K562 (cell line): ENCODE measurements around the gene CREB3L4. TPM values are rescaled to one million over a fixed set of nuclear protein-coding genes. Genes with fewer than 3 reads are reported as not detected.
A peak's percentile ranks its signal among the peaks of the same experiment; 100 is the strongest.

ENCODE experiments used
- CTCF ChIP-seq, 3 experiments: IDR thresholded peaks in 2 of 3; conservative IDR thresholded peaks in 1 of 3; 2 replicates each; pipeline ENCODE4 v1.5.1; 2011 to 2012; ENCODE audit warnings: low read length in 3 of 3, mild to moderate bottlenecking in 3 of 3, control low read depth in 2 of 3, improper control_type of control experiment in 1 of 3, inconsistent platforms in 1 of 3, low read depth in 1 of 3, mixed read lengths in 1 of 3, moderate library complexity in 1 of 3; ENCODE audit not compliant: insufficient read depth in 2 of 3
- ELF1 ChIP-seq: fragments of 200-800 bp; sonication (Bioruptor generic); IDR thresholded peaks from 2 replicates; pipeline ENCODE4 v1.6.1; 2016; ENCODE audit warnings: missing genetic modification characterization, missing compliant biosample characterization
- FOXJ2 ChIP-seq: fragments of 200-800 bp; sonication (Bioruptor generic); IDR thresholded peaks from 2 replicates; pipeline ENCODE4 v1.6.1; 2016; ENCODE audit warnings: missing genetic modification characterization, missing compliant biosample characterization
- L3MBTL2 ChIP-seq: fragments of 450-650 bp; IDR thresholded peaks from 2 replicates; pipeline ENCODE4 v1.6.1; 2016; ENCODE audit warnings: mild to moderate bottlenecking, moderate library complexity
- MBD2 ChIP-seq: sonication (generic); IDR thresholded peaks from 2 replicates; pipeline ENCODE4 v1.6.1; 2016; ENCODE audit warnings: low read depth, borderline replicate concordance
- NR3C1 ChIP-seq: sonication (generic); formaldehyde crosslinking; IDR thresholded peaks from 2 replicates; pipeline ENCODE4 v1.8.1; 2022; ENCODE audit warnings: missing genetic modification reagents
- POU5F1 ChIP-seq: fragments of 150-350 bp; IDR thresholded peaks from 2 replicates; pipeline ENCODE4 v1.6.1; 2014; ENCODE audit warnings: borderline replicate concordance, low read length, low read depth, mild to moderate bottlenecking; ENCODE audit not compliant: partially characterized antibody
- RBM17 ChIP-seq: fragments of 200-400 bp; formaldehyde crosslinking; IDR thresholded peaks from 2 replicates; pipeline ENCODE4 v1.6.1; 2017; ENCODE audit warnings: low read depth, mild to moderate bottlenecking, low read length, borderline replicate concordance
- SUPT5H ChIP-seq: fragments of 450-650 bp; IDR thresholded peaks from 2 replicates; pipeline ENCODE4 v1.6.1; 2016
- TAF9B ChIP-seq: fragments of 450-650 bp; IDR thresholded peaks from 2 replicates; pipeline ENCODE4 v1.6.1; 2018; ENCODE audit warnings: mild to moderate bottlenecking; ENCODE audit not compliant: partially characterized antibody
- ZNF212 ChIP-seq: fragments of 450-650 bp; formaldehyde crosslinking; IDR thresholded peaks from 2 replicates; pipeline ENCODE4 v1.4.0; 2020; ENCODE audit warnings: mild to moderate bottlenecking
- ZNF347 ChIP-seq: fragments of 450-650 bp; formaldehyde crosslinking; IDR thresholded peaks from 2 replicates; pipeline ENCODE4 v1.4.0; 2020; ENCODE audit warnings: low read depth, mild to moderate bottlenecking, moderate library complexity
- ZNF79 ChIP-seq: fragments of 250-450 bp; sonication (Bioruptor Pico); IDR thresholded peaks from 2 replicates; pipeline ENCODE4 v1.4.0; 2020; ENCODE audit warnings: low read depth, mild to moderate bottlenecking, moderate library complexity
- polyA plus RNA-seq, 8 experiments: library from polyadenylated mRNA; depleted of rRNA in 4 of 8; stranded (reverse) in 5 of 8; unstranded in 3 of 8; fragments of >200 nt; fragmentation: Nextera tagmentation in 2 of 8; fragmentation: Illumina TruSeq in 1 of 8; extraction: Ambion mirVana in 2 of 8; extraction: Trizol in 1 of 8; gene quantifications; 2 replicates each; pipeline versions ENCODE4 v1.2.1 to v1.2.3, GENCODE V29; 2011 to 2014; ENCODE audit warnings: inconsistent platforms in 1 of 8, missing spikeins in 1 of 8
- total RNA-seq, 7 experiments: library from RNA; depleted of rRNA in 6 of 7; stranded (reverse); fragments of >200 nt in 6 of 7; fragmentation: Illumina TruSeq in 2 of 7; extraction: Trizol in 2 of 7; gene quantifications; 2 replicates each; pipeline versions ENCODE4 v1.2.1 to v1.2.3, GENCODE V29; 2011 to 2021; ENCODE audit warnings: low replicate concordance in 1 of 7
- TF ChIP-seq, protein P1 (sequence below): fragments of 150-350 bp; conservative IDR thresholded peaks from 2 replicates; pipeline ENCODE4 v1.6.1; 2014; ENCODE audit warnings: low read length
- TF ChIP-seq, protein P2 (sequence below): fragments of 250-450 bp; sonication (Bioruptor Pico); IDR thresholded peaks from 2 replicates; pipeline ENCODE4 v1.8.0; 2021; ENCODE audit warnings: borderline replicate concordance, mild to moderate bottlenecking, moderate library complexity; ENCODE audit not compliant: poor library complexity, severe bottlenecking

Gene CREB3L4
- total and polyA plus RNA-seq, 9 of the 15 experiments (the other 6 are each of a cell fraction or from before 2014, with no cell fraction given): 9.9 to 18.6 (median 13.9) TPM

- TF ChIP-seq, protein P1, sequence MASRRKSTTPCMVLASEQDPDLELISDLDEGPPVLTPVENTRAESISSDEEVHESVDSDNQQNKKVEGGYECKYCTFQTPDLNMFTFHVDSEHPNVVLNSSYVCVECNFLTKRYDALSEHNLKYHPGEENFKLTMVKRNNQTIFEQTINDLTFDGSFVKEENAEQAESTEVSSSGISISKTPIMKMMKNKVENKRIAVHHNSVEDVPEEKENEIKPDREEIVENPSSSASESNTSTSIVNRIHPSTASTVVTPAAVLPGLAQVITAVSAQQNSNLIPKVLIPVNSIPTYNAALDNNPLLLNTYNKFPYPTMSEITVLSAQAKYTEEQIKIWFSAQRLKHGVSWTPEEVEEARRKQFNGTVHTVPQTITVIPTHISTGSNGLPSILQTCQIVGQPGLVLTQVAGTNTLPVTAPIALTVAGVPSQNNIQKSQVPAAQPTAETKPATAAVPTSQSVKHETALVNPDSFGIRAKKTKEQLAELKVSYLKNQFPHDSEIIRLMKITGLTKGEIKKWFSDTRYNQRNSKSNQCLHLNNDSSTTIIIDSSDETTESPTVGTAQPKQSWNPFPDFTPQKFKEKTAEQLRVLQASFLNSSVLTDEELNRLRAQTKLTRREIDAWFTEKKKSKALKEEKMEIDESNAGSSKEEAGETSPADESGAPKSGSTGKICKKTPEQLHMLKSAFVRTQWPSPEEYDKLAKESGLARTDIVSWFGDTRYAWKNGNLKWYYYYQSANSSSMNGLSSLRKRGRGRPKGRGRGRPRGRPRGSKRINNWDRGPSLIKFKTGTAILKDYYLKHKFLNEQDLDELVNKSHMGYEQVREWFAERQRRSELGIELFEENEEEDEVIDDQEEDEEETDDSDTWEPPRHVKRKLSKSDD: no peak
- TF ChIP-seq ZNF79 (no peak), ELF1 (peak; percentile 87), SUPT5H (peak; percentile 77), NR3C1 (CRISPR knock-in tag) (0 out of 2 replicates have a peak, but pooled peaks have one; percentile 49), ZNF212 (CRISPR knock-in tag) (0 out of 2 replicates have a peak, but pooled peaks have one; percentile 6), TAF9B (peak; percentile 72), FOXJ2 (no peak; the same call in 1 of the 2 replicates), CTCF (IDR thresholded peaks at IDR 0.05 in 2 of 3, conservative IDR thresholded peaks at IDR 0.05 in 1 of 3; ENCODE audit: insufficient read depth in 2 of 3, low read depth in 1 of 3, low read length in 3 of 3) (0 out of 6 replicates have a peak, but pooled peaks of 1 of the 3 experiments have one; percentile 4), MBD2 (peak; percentile 76), RBM17 (no peak), POU5F1 (no peak), L3MBTL2 (peak; percentile 76), ZNF347 (CRISPR knock-in tag) (no peak)
- TF ChIP-seq, protein P2, sequence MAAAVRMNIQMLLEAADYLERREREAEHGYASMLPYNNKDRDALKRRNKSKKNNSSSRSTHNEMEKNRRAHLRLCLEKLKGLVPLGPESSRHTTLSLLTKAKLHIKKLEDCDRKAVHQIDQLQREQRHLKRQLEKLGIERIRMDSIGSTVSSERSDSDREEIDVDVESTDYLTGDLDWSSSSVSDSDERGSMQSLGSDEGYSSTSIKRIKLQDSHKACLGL: no peak
These were observed 9.8 kb downstream of the CREB3L4 start, which contains the start of gene JTB (continued) for GRCh38 chr1:153977250-153978240.
